ENCODE measurements around the gene CYTH3.
"Not testable (repeated sequence)": the region's sequence is repeated elsewhere in the genome, so short reads cannot be mapped to it uniquely, and the experiment has no call there.

GRCh38 chr7:6301446-6301845 is 29.0 kb upstream of the CYTH3 start:
- TF ChIP-seq POLR2A, CTCF (IDR thresholded peaks at IDR 0.05): not testable (repeated sequence)
